Naive B cell (primary cell): ENCODE measurements around the gene ERICH3. TPM values are rescaled to one million over a fixed set of nuclear protein-coding genes. Genes with fewer than 3 reads are reported as not detected.

Source experiments
- ATAC-seq, 2 donors: fragments of 150-1000 bp; cut with Tn5 transposase; 2 replicates each; pipeline ENCODE4 v1.10.0; 2021; ENCODE audit warnings: low read depth in 2 of 2, mild to moderate bottlenecking in 2 of 2, moderate library complexity in 2 of 2
- DNase-seq: peaks from one replicate; pipeline ENCODE4 v3.0.0; 2022
- H3K27ac Mint-ChIP-seq, 6 donors: one replicate each; pipeline ENCODE4 v1.8.0; 2020 to 2022; ENCODE audit warnings: mild to moderate bottlenecking in 6 of 6, mixed read lengths in 6 of 6, moderate library complexity in 5 of 6, inconsistent platforms in 2 of 6
- H3K27me3 Mint-ChIP-seq, 3 donors: one replicate each; pipeline ENCODE4 v1.8.0; 2021 to 2022; ENCODE audit warnings: mixed read lengths in 3 of 3, mild to moderate bottlenecking in 1 of 3
- H3K36me3 Mint-ChIP-seq, 2 donors: one replicate each; pipeline ENCODE4 v1.8.0; 2020 to 2022; ENCODE audit warnings: mixed read lengths in 2 of 2, inconsistent platforms in 1 of 2, mild to moderate bottlenecking in 1 of 2
- H3K4me1 Mint-ChIP-seq, 3 donors: one replicate each; pipeline ENCODE4 v1.8.0; 2020 to 2022; ENCODE audit warnings: mixed read lengths in 3 of 3, inconsistent platforms in 1 of 3, mild to moderate bottlenecking in 1 of 3, moderate library complexity in 1 of 3
- H3K4me3 Mint-ChIP-seq, 8 donors: one replicate each; pipeline ENCODE4 v1.8.0; 2020 to 2022; ENCODE audit warnings: mild to moderate bottlenecking in 8 of 8, mixed read lengths in 8 of 8, moderate library complexity in 8 of 8, inconsistent platforms in 2 of 8
- H3K9me3 Mint-ChIP-seq, 7 donors: one replicate each; pipeline ENCODE4 v1.8.0; 2020 to 2022; ENCODE audit warnings: mixed read lengths in 7 of 7, mild to moderate bottlenecking in 5 of 7, inconsistent platforms in 2 of 7, moderate library complexity in 1 of 7
- polyA plus RNA-seq, 6 donors: library from polyadenylated mRNA; unstranded; fragments of 300-500 nt; fragmentation: Illumina TruSeq; gene quantifications; one replicate each; pipeline ENCODE4 v1.2.3, GENCODE V29; 2021; ENCODE audit warnings: low read depth in 6 of 6

ERICH3 gene
- polyA plus RNA-seq, 6 donors from 2014 or later = not detected

- peaks cover 0 to 2% (median 0%) of the 10 kb centered on the region in 7 donors for H3K9me3 Mint-ChIP-seq
- no peaks in the 10 kb centered on the region for H3K4me1 Mint-ChIP-seq
- H3K36me3 Mint-ChIP-seq = no peaks in the 10 kb centered on the region
- DNase-seq = no peak
- H3K27ac Mint-ChIP-seq = no peak overlapping the region
- ATAC-seq = no peak
- H3K4me3 Mint-ChIP-seq = no peak overlapping the region
- H3K27me3 Mint-ChIP-seq = peaks cover 0 to 6% (median 5%) of the 10 kb centered on the region in 3 donors
Observed at GRCh38 chr1:74592580-74593355, 80.8 kb downstream of the ERICH3 start.

- Mint-ChIP-seq H3K9me3 (peaks cover 0 to 2% (median 0%) of the 10 kb centered on the region in 7 donors), H3K36me3 (no peaks in the 10 kb centered on the region), H3K4me3 (no peak overlapping the region), H3K4me1 (no peaks in the 10 kb centered on the region), H3K27ac (no peak overlapping the region), H3K27me3 (peaks cover 0 to 6% (median 5%) of the 10 kb centered on the region in 3 donors)
- DNase-seq (no peak), ATAC-seq (no peak)
Observed at GRCh38 chr1:74591949-74592348, 81.6 kb downstream of the ERICH3 start.

- ATAC-seq = no peak
- Mint-ChIP-seq H3K36me3 (no peaks in the 10 kb centered on the region), H3K27me3 (peaks cover 0 to 6% (median 5%) of the 10 kb centered on the region in 3 donors), H3K4me1 (no peaks in the 10 kb centered on the region), H3K27ac (no peak overlapping the region), H3K4me3 (no peak overlapping the region), H3K9me3 (peaks cover 0 to 2% (median 0%) of the 10 kb centered on the region in 7 donors)
- DNase-seq = no peak
Observed at GRCh38 chr1:74590288-74590687, 83.3 kb downstream of the ERICH3 start.

GRCh38 chr1:74587888-74588287 lies 85.7 kb downstream of the ERICH3 start:
- Mint-ChIP-seq H3K9me3 (no peaks in the 10 kb centered on the region), H3K27ac (no peak overlapping the region), H3K4me1 (no peaks in the 10 kb centered on the region), H3K36me3 (no peaks in the 10 kb centered on the region), H3K4me3 (no peak overlapping the region), H3K27me3 (peaks cover 5 to 6% (median 5%) of the 10 kb centered on the region in 3 donors)
- ATAC-seq (no peak), DNase-seq (no peak)

- Mint-ChIP-seq H3K4me1 (no peaks in the 10 kb centered on the region), H3K9me3 (no peaks in the 10 kb centered on the region), H3K36me3 (no peaks in the 10 kb centered on the region), H3K27me3 (peaks cover 5% of the 10 kb centered on the region in 3 donors), H3K27ac (no peak overlapping the region), H3K4me3 (peak overlapping the region in 1 of 8 donors; percentile 7)
- ATAC-seq (no peak), DNase-seq (no peak)
Observed at GRCh38 chr1:74586253-74586897, 87.2 kb downstream of the ERICH3 start.

- peaks cover 0 to 5% (median 0%) of the 10 kb centered on the region in 3 donors for H3K27me3 Mint-ChIP-seq
- ATAC-seq = no peak
- DNase-seq = no peak
- no peak overlapping the region for H3K4me3 Mint-ChIP-seq
- no peak overlapping the region for H3K27ac Mint-ChIP-seq
- no peaks in the 10 kb centered on the region for H3K4me1 Mint-ChIP-seq
- H3K36me3 Mint-ChIP-seq = no peaks in the 10 kb centered on the region
- no peaks in the 10 kb centered on the region for H3K9me3 Mint-ChIP-seq
Observed at GRCh38 chr1:74584185-74584584, 89.4 kb downstream of the ERICH3 start.

- no peak overlapping the region for H3K27ac Mint-ChIP-seq
- H3K9me3 Mint-ChIP-seq = no peaks in the 10 kb centered on the region
- DNase-seq = no peak
- H3K36me3 Mint-ChIP-seq = no peaks in the 10 kb centered on the region
- H3K4me3 Mint-ChIP-seq = no peak overlapping the region
- H3K27me3 Mint-ChIP-seq = peaks cover 0 to 5% (median 0%) of the 10 kb centered on the region in 3 donors
- no peak for ATAC-seq
- H3K4me1 Mint-ChIP-seq = no peaks in the 10 kb centered on the region
Observed at GRCh38 chr1:74583397-74583796, 90.2 kb downstream of the ERICH3 start.

GRCh38 chr1:74579425-74579824 lies 94.2 kb downstream of the ERICH3 start:
- ATAC-seq (no peak), DNase-seq (no peak)
- Mint-ChIP-seq H3K9me3 (no peaks in the 10 kb centered on the region), H3K4me1 (no peaks in the 10 kb centered on the region), H3K27ac (no peak overlapping the region), H3K27me3 (peaks cover 0 to 2% (median 0%) of the 10 kb centered on the region in 3 donors), H3K36me3 (no peaks in the 10 kb centered on the region), H3K4me3 (no peak overlapping the region)

- DNase-seq (no peak), ATAC-seq (no peak)
- H3K27me3 Mint-ChIP-seq = no peaks in the 10 kb centered on the region
- H3K36me3 Mint-ChIP-seq = no peaks in the 10 kb centered on the region
- H3K4me3 Mint-ChIP-seq = no peak overlapping the region
- no peaks in the 10 kb centered on the region for H3K4me1 Mint-ChIP-seq
- H3K9me3 Mint-ChIP-seq = no peaks in the 10 kb centered on the region
- peak overlapping the region in 1 of 6 donors; percentile 60 for H3K27ac Mint-ChIP-seq
Observed at GRCh38 chr1:74578101-74578500, 95.5 kb downstream of the ERICH3 start.

- Mint-ChIP-seq H3K4me1 (no peaks in the 10 kb centered on the region), H3K4me3 (no peak overlapping the region), H3K9me3 (no peaks in the 10 kb centered on the region), H3K27ac (no peak overlapping the region), H3K27me3 (no peaks in the 10 kb centered on the region), H3K36me3 (no peaks in the 10 kb centered on the region)
- DNase-seq (no peak), ATAC-seq (no peak)
Observed at GRCh38 chr1:74571891-74572290, 101.7 kb downstream of the ERICH3 start.

- Mint-ChIP-seq H3K27ac (no peak overlapping the region), H3K9me3 (no peaks in the 10 kb centered on the region), H3K27me3 (no peaks in the 10 kb centered on the region), H3K4me1 (no peaks in the 10 kb centered on the region), H3K36me3 (no peaks in the 10 kb centered on the region), H3K4me3 (no peak overlapping the region)
- no peak for ATAC-seq
- DNase-seq = no peak
Observed at GRCh38 chr1:74571493-74571800, 102.1 kb downstream of the ERICH3 start.

- Mint-ChIP-seq H3K4me1 (no peaks in the 10 kb centered on the region), H3K27me3 (no peaks in the 10 kb centered on the region), H3K9me3 (no peaks in the 10 kb centered on the region), H3K4me3 (no peak overlapping the region), H3K27ac (no peak overlapping the region), H3K36me3 (no peaks in the 10 kb centered on the region)
- ATAC-seq (no peak), DNase-seq (no peak)
Observed at GRCh38 chr1:74570797-74571492, 102.6 kb downstream of the ERICH3 start.

GRCh38 chr1:74549932-74550331 lies 123.7 kb downstream of the ERICH3 start:
- no peak for ATAC-seq
- Mint-ChIP-seq H3K9me3 (peaks cover 0 to 3% (median 0%) of the 10 kb centered on the region in 7 donors), H3K27me3 (peaks cover 0 to 15% (median 5%) of the 10 kb centered on the region in 3 donors), H3K4me3 (no peak overlapping the region), H3K27ac (no peak overlapping the region), H3K4me1 (no peaks in the 10 kb centered on the region), H3K36me3 (no peaks in the 10 kb centered on the region)
- no peak for DNase-seq
